DND-41 (cell line): ENCODE results near the gene RIMS1.

Source experiments
- ATAC-seq: fragments of 200-7000 bp; cut with Tn5 transposase; 3 replicates; pipeline ENCODE4 v1.9.1; 2021; ENCODE audit warnings: low read depth; ENCODE audit not compliant: insufficient read depth
- DNase-seq: peaks from one replicate; pipeline ENCODE4 v3.0.0-alpha.2; 2020
- H2AFZ ChIP-seq: 2 replicates; pipeline ENCODE4 v1.6.0; 2012; ENCODE audit warnings: low read depth, low read length
- H3K27ac ChIP-seq: 2 replicates; pipeline ENCODE4 v1.5.1; 2012; ENCODE audit warnings: low read length, inconsistent platforms
- H3K27me3 ChIP-seq: fragments of 200-600 bp; sonication (generic); 2 replicates; pipeline ENCODE4 v1.6.0; 2012; ENCODE audit warnings: low read length, mild to moderate bottlenecking, inconsistent platforms; ENCODE audit not compliant: insufficient read depth, poor library complexity
- H3K36me3 ChIP-seq: 2 replicates; pipeline ENCODE4 v1.5.1; 2012; ENCODE audit warnings: low read length, inconsistent platforms; ENCODE audit not compliant: insufficient read depth
- H3K4me1 ChIP-seq: 2 replicates; pipeline ENCODE4 v1.5.1; 2012; ENCODE audit warnings: mild to moderate bottlenecking, low read length; ENCODE audit not compliant: insufficient read depth
- H3K4me2 ChIP-seq: 2 replicates; pipeline ENCODE4 v1.6.0; 2012; ENCODE audit warnings: mild to moderate bottlenecking, moderate library complexity, low read length, inconsistent platforms; ENCODE audit not compliant: insufficient read depth
- H3K4me3 ChIP-seq, 2 experiments: fragments of 200-600 bp in 1 of 2; shearing (Covaris generic) in 1 of 2; 2 replicates each; pipeline ENCODE4 v1.5.1; 2012 to 2016; ENCODE audit warnings: inconsistent platforms in 2 of 2, low read length in 2 of 2, mild to moderate bottlenecking in 2 of 2, low read depth in 1 of 2, moderate library complexity in 1 of 2
- H3K79me2 ChIP-seq: 2 replicates; pipeline ENCODE4 v1.6.0; 2012; ENCODE audit warnings: low read length, inconsistent platforms; ENCODE audit not compliant: insufficient read depth
- H3K9ac ChIP-seq: 2 replicates; pipeline ENCODE4 v1.6.0; 2012; ENCODE audit warnings: low read depth, mild to moderate bottlenecking, inconsistent platforms, low read length, moderate library complexity
- H3K9me3 ChIP-seq: 2 replicates; pipeline ENCODE4 v1.5.1; 2012; ENCODE audit warnings: low read length, moderate library complexity, mild to moderate bottlenecking, inconsistent platforms; ENCODE audit not compliant: insufficient read depth, severe bottlenecking
- H4K20me1 ChIP-seq: 2 replicates; pipeline ENCODE4 v1.6.0; 2012; ENCODE audit warnings: low read length; ENCODE audit not compliant: insufficient read depth
- CTCF ChIP-seq: IDR thresholded peaks from 2 replicates; pipeline ENCODE4 v1.5.1; 2012; ENCODE audit warnings: borderline replicate concordance, low read length, moderate library complexity, mild to moderate bottlenecking; ENCODE audit not compliant: poor library complexity, severe bottlenecking; ENCODE audit errors: extremely low read depth
- EZH2 ChIP-seq: IDR thresholded peaks from 3 replicates; pipeline ENCODE4 v1.6.1; 2012; ENCODE audit warnings: borderline replicate concordance, low read depth, mild to moderate bottlenecking, moderate library complexity, low read length, inconsistent platforms; ENCODE audit not compliant: severe bottlenecking

Gene RIMS1

GRCh38 chr6:71888756-71889340 is 2.5 kb downstream of the RIMS1 start:
- H4K20me1 ChIP-seq, result no peaks in the 10 kb centered on the region
- no peak overlapping the region for H3K4me2 ChIP-seq
- H2AFZ ChIP-seq, result no peak overlapping the region
- H3K9ac ChIP-seq, result no peak overlapping the region
- TF ChIP-seq EZH2, result no peak
- TF ChIP-seq CTCF, result no peak
- no peaks in the 10 kb centered on the region for H3K79me2 ChIP-seq
- H3K27me3 ChIP-seq, result no peaks in the 10 kb centered on the region
- H3K36me3 ChIP-seq, result no peaks in the 10 kb centered on the region
- DNase-seq (no peak), ATAC-seq (no peak)
- H3K4me1 ChIP-seq, result no peaks in the 10 kb centered on the region
- no peaks in the 10 kb centered on the region for H3K9me3 ChIP-seq
- no peak overlapping the region for H3K27ac ChIP-seq
- H3K4me3 ChIP-seq, result no peak overlapping the region

- no peaks in the 10 kb centered on the region for H3K9me3 ChIP-seq
- H3K36me3 ChIP-seq, result no peaks in the 10 kb centered on the region
- no peak overlapping the region for H3K4me2 ChIP-seq
- H3K79me2 ChIP-seq, result no peaks in the 10 kb centered on the region
- DNase-seq, result no peak
- H3K4me3 ChIP-seq, result no peak overlapping the region
- no peak for TF ChIP-seq EZH2
- TF ChIP-seq CTCF, result no peak
- H3K27me3 ChIP-seq, result no peaks in the 10 kb centered on the region
- ATAC-seq, result no peak
- H3K27ac ChIP-seq, result no peak overlapping the region
- H3K9ac ChIP-seq, result no peak overlapping the region
- H3K4me1 ChIP-seq, result no peaks in the 10 kb centered on the region
- H2AFZ ChIP-seq, result no peak overlapping the region
- no peaks in the 10 kb centered on the region for H4K20me1 ChIP-seq
Measured at GRCh38 chr6:71889366-71889765, 3.0 kb downstream of the RIMS1 start.

GRCh38 chr6:71892641-71893040 is 6.3 kb downstream of the RIMS1 start:
- no peaks in the 10 kb centered on the region for H3K79me2 ChIP-seq
- DNase-seq (no peak), ATAC-seq (no peak)
- H3K4me2 ChIP-seq, result no peak overlapping the region
- H3K9ac ChIP-seq, result no peak overlapping the region
- H3K27me3 ChIP-seq, result no peaks in the 10 kb centered on the region
- H3K9me3 ChIP-seq, result no peaks in the 10 kb centered on the region
- no peaks in the 10 kb centered on the region for H3K4me1 ChIP-seq
- no peaks in the 10 kb centered on the region for H3K36me3 ChIP-seq
- H2AFZ ChIP-seq, result no peak overlapping the region
- H4K20me1 ChIP-seq, result no peaks in the 10 kb centered on the region
- H3K4me3 ChIP-seq, result no peak overlapping the region
- H3K27ac ChIP-seq, result no peak overlapping the region
- TF ChIP-seq EZH2 (no peak), CTCF (no peak)

GRCh38 chr6:71900642-71901041 is 14.3 kb downstream of the RIMS1 start:
- H3K4me2 ChIP-seq, result no peak overlapping the region
- no peaks in the 10 kb centered on the region for H4K20me1 ChIP-seq
- H3K9me3 ChIP-seq, result no peaks in the 10 kb centered on the region
- H2AFZ ChIP-seq, result no peak overlapping the region
- H3K4me3 ChIP-seq, result no peak overlapping the region
- H3K79me2 ChIP-seq, result no peaks in the 10 kb centered on the region
- ATAC-seq (no peak), DNase-seq (no peak)
- no peak overlapping the region for H3K9ac ChIP-seq
- H3K36me3 ChIP-seq, result no peaks in the 10 kb centered on the region
- H3K4me1 ChIP-seq, result no peaks in the 10 kb centered on the region
- no peaks in the 10 kb centered on the region for H3K27me3 ChIP-seq
- TF ChIP-seq CTCF (no peak), EZH2 (no peak)
- no peak overlapping the region for H3K27ac ChIP-seq
